Forelimb muscle (tissue), 1 donor: ENCODE measurements around the gene TMED10. TPM values are rescaled to one million over a fixed set of nuclear protein-coding genes. Genes with fewer than 3 reads are reported as not detected.

Experiments used
- DNase-seq: peaks from one replicate; pipeline ENCODE4 v3.0.0-alpha.2; 2013; ENCODE audit warnings: low read depth
- polyA plus RNA-seq: library from polyadenylated mRNA; unstranded; fragments of 120-200 nt; gene quantifications from one replicate; pipeline ENCODE4 v1.2.1, GENCODE V29; 2013; ENCODE audit not compliant: insufficient read length

The TMED10 gene
- polyA plus RNA-seq, 1 donor: 114 TPM

- DNase-seq: no peak
Measured at GRCh38 chr14:75088566-75089373, 87.6 kb downstream of the TMED10 start.

DNA sequence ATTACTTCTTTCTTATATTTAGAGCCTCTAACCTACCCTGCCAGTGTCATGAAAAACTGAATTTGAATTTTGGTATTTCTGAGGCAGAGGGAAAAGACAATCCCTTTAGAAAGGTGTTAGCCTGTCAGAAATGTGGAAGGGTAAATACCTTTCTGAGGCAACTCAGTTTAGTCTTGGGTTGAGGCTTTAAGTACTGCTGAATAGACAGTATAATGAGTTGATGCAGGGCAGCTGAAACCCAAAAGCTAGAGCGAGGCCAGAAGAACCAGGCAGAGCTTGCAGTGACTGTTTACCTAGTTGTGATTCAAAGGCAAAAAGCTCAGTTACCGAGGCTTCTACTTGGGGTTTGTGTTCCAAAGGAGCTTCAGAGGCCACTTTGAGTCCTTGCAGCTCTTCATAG, 88.3 kb downstream of the TMED10 start:
- no peak for DNase-seq

DNA sequence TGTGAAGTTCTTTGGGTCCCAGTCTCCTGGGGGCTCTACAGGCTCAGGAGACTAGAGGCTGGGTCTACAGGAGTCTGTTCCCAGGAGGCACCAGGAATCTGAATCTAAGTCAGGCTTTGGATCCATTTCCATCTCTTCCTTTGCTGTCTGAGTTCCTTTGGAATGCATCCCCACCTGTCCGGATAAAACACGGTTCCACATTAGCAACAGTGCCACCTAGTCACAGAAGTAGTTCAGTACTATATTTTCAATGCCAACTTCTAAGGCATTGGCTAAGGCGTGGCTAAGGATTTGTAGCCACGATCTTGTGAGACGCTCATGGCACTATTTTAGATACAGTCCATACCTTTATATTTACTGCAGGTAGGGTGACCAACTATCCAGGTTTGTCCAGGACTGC, 91.9 kb downstream of the TMED10 start:
- DNase-seq: no peak

GRCh38 chr14:75083271-75083670, 93.1 kb downstream of the TMED10 start:
- no peak for DNase-seq

GRCh38 chr14:75081660-75082229, 94.7 kb downstream of the TMED10 start:
- DNase-seq: no peak

Other genes starting within 250 kb of the TMED10 start
- gene PGF, start 221.0 kb downstream of the TMED10 start, polyA plus RNA-seq: 43.2 TPM
- gene EIF2B2, start 173.7 kb downstream of the TMED10 start, polyA plus RNA-seq: 50.7 TPM
- 23.9 TPM for gene MLH3, start 125.1 kb downstream of the TMED10 start, polyA plus RNA-seq
- 17.8 TPM for gene ACYP1, start 112.6 kb downstream of the TMED10 start, polyA plus RNA-seq
- gene ZC2HC1C, start 107.0 kb downstream of the TMED10 start, polyA plus RNA-seq: 1.4 TPM
- gene NEK9, start 49.6 kb downstream of the TMED10 start, polyA plus RNA-seq: 82.6 TPM
- gene FOS, start 102.2 kb upstream of the TMED10 start, polyA plus RNA-seq: 212 TPM